ENCODE data around the gene HS6ST1. TPM values are rescaled to one million over a fixed set of nuclear protein-coding genes. Genes with fewer than 3 reads are reported as not detected.
A peak's percentile ranks its signal among the peaks of the same experiment; 100 is the strongest.

HS6ST1 gene
- total RNA-seq, 1 donor from 2014 or later, result 141 TPM

DNA sequence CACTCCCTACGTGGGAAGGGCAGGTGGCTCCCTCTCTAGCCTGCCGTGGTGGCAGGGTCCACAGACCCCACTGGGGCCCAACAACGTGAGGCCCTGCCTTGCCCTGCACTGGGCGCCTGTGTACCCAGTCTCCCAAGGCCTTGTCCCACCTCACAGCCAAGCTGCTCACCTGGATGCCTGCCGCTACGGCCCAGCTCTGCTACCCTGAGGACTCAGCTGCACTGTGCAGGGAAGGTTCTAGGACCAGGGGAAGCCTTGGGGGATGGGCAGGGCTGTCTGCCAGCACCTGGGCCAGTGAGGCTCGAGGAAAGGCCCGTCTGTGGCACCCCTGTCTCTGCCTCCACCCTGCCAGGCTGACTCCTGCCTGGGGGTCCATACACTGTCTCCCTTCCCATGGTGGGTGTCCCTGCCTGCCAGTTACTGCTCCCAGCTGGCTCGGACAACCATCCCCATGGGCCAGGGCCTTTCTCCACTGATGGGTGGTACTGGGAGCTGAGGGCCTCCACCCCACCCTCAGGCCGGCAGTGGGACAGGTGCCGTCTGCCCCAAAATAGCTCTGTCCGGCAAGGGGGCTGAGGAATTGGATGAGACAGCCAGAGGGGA is 33.2 kb downstream of the HS6ST1 start:
- Mint-ChIP-seq H3K27me3 (ENCODE audit: low read depth) (no peaks in the 10 kb centered on the region), H3K4me3 (no peak overlapping the region), H3K9me3 (peaks cover 3% of the 10 kb centered on the region), H3K4me1 (peaks cover 28% of the 10 kb centered on the region), H3K36me3 (peaks cover 11% of the 10 kb centered on the region), H3K27ac (no peak overlapping the region)
- DNase-seq (ENCODE audit: low spot score in 2 of 2, unreplicated experiment in 2 of 2), result no peak
- TF ChIP-seq CTCF (IDR thresholded peaks at IDR 0.05; ENCODE audit: unreplicated experiment), result no peak

GRCh38 chr2:128284841-128285240 is 33.8 kb downstream of the HS6ST1 start:
- no peak overlapping the region for H3K4me3 Mint-ChIP-seq
- H3K9me3 Mint-ChIP-seq, result no peaks in the 10 kb centered on the region
- TF ChIP-seq CTCF (IDR thresholded peaks at IDR 0.05; ENCODE audit: unreplicated experiment), result no peak
- H3K36me3 Mint-ChIP-seq, result peaks cover 7% of the 10 kb centered on the region
- no peak for DNase-seq (ENCODE audit: low spot score in 2 of 2, unreplicated experiment in 2 of 2)
- H3K27ac Mint-ChIP-seq, result no peak overlapping the region
- peaks cover 28% of the 10 kb centered on the region for H3K4me1 Mint-ChIP-seq
- no peaks in the 10 kb centered on the region for H3K27me3 Mint-ChIP-seq (ENCODE audit: low read depth)

DNA sequence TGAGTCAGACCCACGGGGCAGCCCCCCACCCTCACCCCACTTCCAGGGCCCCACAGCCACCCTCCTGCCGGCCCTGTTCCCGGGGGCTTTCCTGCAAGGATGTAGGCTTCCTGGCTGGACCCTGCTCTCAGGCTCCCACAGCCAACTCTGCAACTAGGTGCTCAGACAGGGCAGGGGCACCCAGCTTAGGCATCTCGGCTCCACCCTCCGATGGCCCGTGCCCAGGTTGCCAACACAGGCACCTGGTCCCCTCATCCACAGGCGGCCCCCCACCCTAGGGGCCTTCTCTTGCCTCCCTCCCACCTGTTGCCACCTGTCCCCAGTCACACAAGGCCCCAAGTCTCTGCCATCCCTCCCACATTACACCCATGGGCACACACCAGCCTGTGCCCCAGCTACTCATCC is 34.6 kb downstream of the HS6ST1 start:
- Mint-ChIP-seq H3K4me1 (peaks cover 22% of the 10 kb centered on the region), H3K27me3 (ENCODE audit: low read depth) (no peaks in the 10 kb centered on the region), H3K9me3 (no peaks in the 10 kb centered on the region), H3K4me3 (no peak overlapping the region), H3K27ac (peak overlapping the region; percentile 21), H3K36me3 (peaks cover 3% of the 10 kb centered on the region)
- no peak for DNase-seq (ENCODE audit: low spot score in 2 of 2, unreplicated experiment in 2 of 2)
- TF ChIP-seq CTCF (IDR thresholded peaks at IDR 0.05; ENCODE audit: unreplicated experiment), result no peak

- Mint-ChIP-seq H3K4me1 (peaks cover 20% of the 10 kb centered on the region), H3K27me3 (ENCODE audit: low read depth) (no peaks in the 10 kb centered on the region), H3K27ac (peak overlapping the region; percentile 81), H3K4me3 (no peak overlapping the region), H3K36me3 (peaks cover 3% of the 10 kb centered on the region), H3K9me3 (no peaks in the 10 kb centered on the region)
- no peak for TF ChIP-seq CTCF (IDR thresholded peaks at IDR 0.05; ENCODE audit: unreplicated experiment)
- no peak for DNase-seq (ENCODE audit: low spot score in 2 of 2, unreplicated experiment in 2 of 2)
Observed at GRCh38 chr2:128282976-128283810, 35.5 kb downstream of the HS6ST1 start.

DNA sequence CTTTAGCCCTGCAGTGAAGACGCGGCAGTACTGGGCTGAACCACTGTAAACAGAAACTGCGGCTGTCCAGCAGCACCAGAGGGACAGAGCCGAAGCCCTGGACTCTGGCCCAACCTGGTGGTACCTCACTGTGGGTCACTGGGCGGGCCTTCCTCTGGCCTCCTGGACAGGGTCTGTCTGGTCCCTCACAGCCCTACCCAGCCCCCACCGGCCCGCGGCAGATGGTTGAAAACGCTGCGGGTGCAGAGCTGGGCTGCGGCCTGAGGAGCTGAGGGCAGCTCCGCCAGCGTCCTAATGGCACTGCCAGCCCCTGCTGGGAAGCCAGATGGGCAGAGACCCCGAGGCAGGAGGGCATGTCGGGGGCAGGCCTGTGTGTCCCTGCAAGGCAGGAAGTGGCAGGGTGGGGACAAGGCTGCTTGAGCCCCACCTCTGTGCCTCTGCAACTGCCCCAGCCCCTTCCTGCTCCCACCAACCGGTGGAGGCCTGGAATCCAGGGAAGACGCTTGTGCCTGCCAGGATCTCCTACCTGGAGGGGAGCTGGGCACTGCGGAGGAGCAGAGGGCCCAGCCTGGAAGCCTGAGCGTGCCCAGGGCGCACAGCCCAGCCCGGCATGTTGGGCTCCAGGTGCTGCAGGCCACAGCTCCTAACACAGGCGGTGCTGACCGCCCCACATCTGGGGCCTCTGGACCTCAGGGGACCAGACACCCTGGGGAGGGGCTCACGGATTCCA is 36.3 kb downstream of the HS6ST1 start:
- DNase-seq (ENCODE audit: low spot score in 2 of 2, unreplicated experiment in 2 of 2), result no peak
- peak overlapping the region; percentile 81 for H3K27ac Mint-ChIP-seq
- no peaks in the 10 kb centered on the region for H3K27me3 Mint-ChIP-seq (ENCODE audit: low read depth)
- H3K4me3 Mint-ChIP-seq, result no peak overlapping the region
- peaks cover 20% of the 10 kb centered on the region for H3K4me1 Mint-ChIP-seq
- TF ChIP-seq CTCF (IDR thresholded peaks at IDR 0.05; ENCODE audit: unreplicated experiment), result no peak
- peaks cover 3% of the 10 kb centered on the region for H3K36me3 Mint-ChIP-seq
- no peaks in the 10 kb centered on the region for H3K9me3 Mint-ChIP-seq

Measured in mesothelial cell of epicardium (in vitro differentiated cells).